GM19397 (cell line): Measurements from ENCODE around the gene CCDC169.
A peak's percentile ranks its signal among the peaks of the same experiment; 100 is the strongest.
"Not testable (repeated sequence)": the region's sequence is repeated elsewhere in the genome, so short reads cannot be mapped to it uniquely, and the experiment has no call there.

Source experiments
- ATAC-seq: cut with Tn5 transposase; IDR thresholded peaks from one replicate; pipeline ENCODE4 v1.9.1; 2021; ENCODE audit warnings: mild to moderate bottlenecking, moderate library complexity; ENCODE audit not compliant: unreplicated experiment

The CCDC169 gene

GRCh38 chr13:36297366-36298338, at the start of gene CCDC169:
CCDC169 (minus strand) TSS chr13:36297814; CDS start chr13:36297719, 95 bp downstream.
- ATAC-seq: peak; percentile 64

GRCh38 chr13:36346222-36347083, 48.8 kb upstream of the CCDC169 start, which contains the start of gene SPART:
SPART (minus strand) TSS chr13:36346394; CDS start chr13:36335830, 10,564 bp downstream.
- ATAC-seq: peak; percentile 93

- no peak for ATAC-seq
Observed at GRCh38 chr13:36345438-36346221, 48.0 kb upstream of the CCDC169 start.

GRCh38 chr13:36344886-36345437, 47.3 kb upstream of the CCDC169 start:
- no peak for ATAC-seq

GRCh38 chr13:36344173-36344572, 46.6 kb upstream of the CCDC169 start:
- ATAC-seq: no peak

- no peak for ATAC-seq
Observed at GRCh38 chr13:36343766-36344165, 46.2 kb upstream of the CCDC169 start.

GRCh38 chr13:36342715-36343114, 45.1 kb upstream of the CCDC169 start:
- ATAC-seq: no peak

- ATAC-seq: no peak
Observed at GRCh38 chr13:36341718-36342117, 44.1 kb upstream of the CCDC169 start.

- ATAC-seq: no peak
Observed at GRCh38 chr13:36339600-36340155, 42.1 kb upstream of the CCDC169 start.

GRCh38 chr13:36337938-36338641, 40.5 kb upstream of the CCDC169 start:
- no peak for ATAC-seq

- no peak for ATAC-seq
Observed at GRCh38 chr13:36332986-36333385, 35.4 kb upstream of the CCDC169 start.

- ATAC-seq: not testable (repeated sequence)
Observed at GRCh38 chr13:36332255-36332654, 34.6 kb upstream of the CCDC169 start.

GRCh38 chr13:36331280-36331679, 33.7 kb upstream of the CCDC169 start:
- ATAC-seq: no peak

GRCh38 chr13:36329361-36329760, 31.7 kb upstream of the CCDC169 start:
- ATAC-seq: no peak

- ATAC-seq: no peak
Observed at GRCh38 chr13:36328821-36329220, 31.2 kb upstream of the CCDC169 start.

GRCh38 chr13:36325912-36326311, 28.3 kb upstream of the CCDC169 start:
- ATAC-seq: no peak

GRCh38 chr13:36324881-36325280, 27.3 kb upstream of the CCDC169 start:
- not testable (repeated sequence) for ATAC-seq

- ATAC-seq: no peak
Observed at GRCh38 chr13:36323951-36324566, 26.4 kb upstream of the CCDC169 start.

GRCh38 chr13:36323408-36323807, 25.8 kb upstream of the CCDC169 start:
- ATAC-seq: no peak
